Smooth muscle cell (in vitro differentiated cells): ENCODE measurements around the gene CAPN11. TPM values are rescaled to one million over a fixed set of nuclear protein-coding genes. Genes with fewer than 3 reads are reported as not detected.

Source experiments
- DNase-seq: peaks from one replicate; lab custom pipeline; 2025; ENCODE audit not compliant: unreplicated experiment; lab: John Stamatoyannopoulos, UW
- H2AFZ ChIP-seq: fragments of 200-600 bp; sonication (generic); 2 replicates; pipeline ENCODE4 v1.6.0; 2016; ENCODE audit warnings: antibody characterized with exemption, low read depth, mild to moderate bottlenecking
- H3F3A ChIP-seq: fragments of 200-600 bp; sonication (generic); 2 replicates; pipeline ENCODE4 v1.6.0; 2017; ENCODE audit warnings: antibody characterized with exemption, low read depth
- H3K27ac ChIP-seq: fragments of 200-600 bp; sonication (generic); 2 replicates; pipeline ENCODE4 v1.5.1; 2016; ENCODE audit warnings: low read depth, mild to moderate bottlenecking
- H3K27me3 ChIP-seq: fragments of 200-600 bp; sonication (generic); 2 replicates; pipeline ENCODE4 v1.6.1; 2016; ENCODE audit warnings: low read depth, mild to moderate bottlenecking
- H3K36me3 ChIP-seq: fragments of 200-600 bp; sonication (generic); 2 replicates; pipeline ENCODE4 v1.5.1; 2016; ENCODE audit warnings: low read depth
- H3K4me1 ChIP-seq: fragments of 200-600 bp; sonication (generic); 2 replicates; pipeline ENCODE4 v1.5.1; 2016; ENCODE audit warnings: low read depth
- H3K4me2 ChIP-seq: fragments of 200-600 bp; sonication (generic); 2 replicates; pipeline ENCODE4 v1.6.0; 2016; ENCODE audit warnings: mild to moderate bottlenecking
- H3K4me3 ChIP-seq: fragments of 200-600 bp; sonication (generic); 2 replicates; pipeline ENCODE4 v1.5.1; 2016; ENCODE audit warnings: mild to moderate bottlenecking
- H3K79me2 ChIP-seq: fragments of 200-600 bp; sonication (generic); 2 replicates; pipeline ENCODE4 v1.6.0; 2016; ENCODE audit warnings: low read depth, mild to moderate bottlenecking
- H3K9ac ChIP-seq: fragments of 200-600 bp; sonication (generic); 2 replicates; pipeline ENCODE4 v1.6.0; 2016; ENCODE audit warnings: low read depth
- H3K9me3 ChIP-seq: fragments of 200-600 bp; sonication (generic); replicated peaks from 2 replicates; pipeline ENCODE4 v1.5.1; 2016; ENCODE audit warnings: low read depth
- H4K20me1 ChIP-seq: fragments of 200-600 bp; sonication (generic); 2 replicates; pipeline ENCODE4 v1.6.0; 2016; ENCODE audit warnings: low read depth
- WGBS: methylation state at CpG from one replicate; pipeline ENCODE4 v1.1.7; 2016; ENCODE audit warnings: low lambda C conversion rate; 5-methylcytosine and 5-hydroxymethylcytosine counted together
- polyA plus RNA-seq: library from polyadenylated mRNA; unstranded; fragments of >200 nt; fragmentation: Nextera tagmentation; extraction: Ambion mirVana; gene quantifications from 2 replicates; pipeline ENCODE4 v1.2.1, GENCODE V29; 2016
- total RNA-seq: library from RNA; depleted of rRNA; stranded (reverse); fragments of >200 nt; gene quantifications from 2 replicates; pipeline ENCODE4 v1.2.3, GENCODE V29; 2014
- TF ChIP-seq, protein P1 (sequence below): fragments of 200-600 bp; sonication (generic); IDR thresholded peaks from 2 replicates; pipeline ENCODE4 v1.5.1; 2017; ENCODE audit warnings: borderline replicate concordance, mild to moderate bottlenecking, antibody characterized with exemption; ENCODE audit not compliant: insufficient read depth, poor library complexity, severe bottlenecking

Gene CAPN11
- total and polyA plus RNA-seq, 2 experiments from 2014 or later: 0.31 TPM; not detected in 1

DNA sequence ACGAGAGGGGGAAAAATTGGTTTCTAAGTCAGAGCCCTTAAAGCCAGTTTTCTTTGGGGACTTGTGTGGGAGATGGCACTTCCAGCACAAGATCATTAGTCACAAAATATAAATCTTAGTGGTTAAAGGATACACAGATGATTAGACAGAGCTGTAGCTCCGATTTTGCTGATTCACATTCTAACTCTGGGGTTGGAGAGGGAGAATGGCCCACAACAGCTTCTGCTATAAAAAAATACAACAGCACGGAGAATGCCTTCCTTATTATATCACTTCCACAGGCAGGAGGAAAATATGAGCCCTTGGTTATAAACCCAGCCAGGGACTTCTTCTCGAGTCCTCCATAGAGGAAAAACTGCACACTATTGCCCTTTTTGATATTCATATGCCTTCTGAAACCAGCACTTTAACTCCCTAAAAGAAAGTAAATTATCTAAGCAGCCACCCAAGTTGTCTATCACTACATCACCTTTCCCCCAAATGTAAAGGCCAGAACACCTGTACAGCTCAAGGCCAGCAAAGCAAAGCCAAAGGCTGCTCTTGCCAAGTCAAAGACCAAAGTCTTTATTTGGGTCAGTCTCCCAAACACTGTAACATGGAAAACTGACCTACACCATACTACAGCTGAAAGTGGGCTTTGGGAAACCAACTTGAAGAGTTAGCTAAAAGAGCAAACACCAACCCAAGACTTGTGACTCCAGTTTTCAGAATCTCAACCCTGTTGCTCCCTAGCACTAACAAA lies 41.8 kb upstream of the CAPN11 start:
- Histone ChIP-seq H3K4me1 (peaks cover 25% of the 10 kb centered on the region), H3K79me2 (peaks cover 51% of the 10 kb centered on the region), H3K36me3 (no peaks in the 10 kb centered on the region), H3K27me3 (no peaks in the 10 kb centered on the region), H3K4me2 (peak overlapping the region; percentile 78), H3K9me3 (no peaks in the 10 kb centered on the region), H3F3A (peaks cover 18% of the 10 kb centered on the region), H2AFZ (no peak overlapping the region), H4K20me1 (peaks cover 54% of the 10 kb centered on the region), H3K9ac (peak overlapping the region; percentile 86), H3K4me3 (no peak overlapping the region), H3K27ac (peak overlapping the region; percentile 97)
- TF ChIP-seq, protein P1, sequence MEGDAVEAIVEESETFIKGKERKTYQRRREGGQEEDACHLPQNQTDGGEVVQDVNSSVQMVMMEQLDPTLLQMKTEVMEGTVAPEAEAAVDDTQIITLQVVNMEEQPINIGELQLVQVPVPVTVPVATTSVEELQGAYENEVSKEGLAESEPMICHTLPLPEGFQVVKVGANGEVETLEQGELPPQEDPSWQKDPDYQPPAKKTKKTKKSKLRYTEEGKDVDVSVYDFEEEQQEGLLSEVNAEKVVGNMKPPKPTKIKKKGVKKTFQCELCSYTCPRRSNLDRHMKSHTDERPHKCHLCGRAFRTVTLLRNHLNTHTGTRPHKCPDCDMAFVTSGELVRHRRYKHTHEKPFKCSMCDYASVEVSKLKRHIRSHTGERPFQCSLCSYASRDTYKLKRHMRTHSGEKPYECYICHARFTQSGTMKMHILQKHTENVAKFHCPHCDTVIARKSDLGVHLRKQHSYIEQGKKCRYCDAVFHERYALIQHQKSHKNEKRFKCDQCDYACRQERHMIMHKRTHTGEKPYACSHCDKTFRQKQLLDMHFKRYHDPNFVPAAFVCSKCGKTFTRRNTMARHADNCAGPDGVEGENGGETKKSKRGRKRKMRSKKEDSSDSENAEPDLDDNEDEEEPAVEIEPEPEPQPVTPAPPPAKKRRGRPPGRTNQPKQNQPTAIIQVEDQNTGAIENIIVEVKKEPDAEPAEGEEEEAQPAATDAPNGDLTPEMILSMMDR: no peak
- no peak for DNase-seq
- 13% methylated on average over 4 of the region's 4 CpGs for WGBS

- H3K36me3 ChIP-seq: no peaks in the 10 kb centered on the region
- 68% methylated on average over 6 of the region's 6 CpGs for WGBS
Observed at GRCh38 chr6:44117397-44118128, 41.1 kb upstream of the CAPN11 start.

DNA sequence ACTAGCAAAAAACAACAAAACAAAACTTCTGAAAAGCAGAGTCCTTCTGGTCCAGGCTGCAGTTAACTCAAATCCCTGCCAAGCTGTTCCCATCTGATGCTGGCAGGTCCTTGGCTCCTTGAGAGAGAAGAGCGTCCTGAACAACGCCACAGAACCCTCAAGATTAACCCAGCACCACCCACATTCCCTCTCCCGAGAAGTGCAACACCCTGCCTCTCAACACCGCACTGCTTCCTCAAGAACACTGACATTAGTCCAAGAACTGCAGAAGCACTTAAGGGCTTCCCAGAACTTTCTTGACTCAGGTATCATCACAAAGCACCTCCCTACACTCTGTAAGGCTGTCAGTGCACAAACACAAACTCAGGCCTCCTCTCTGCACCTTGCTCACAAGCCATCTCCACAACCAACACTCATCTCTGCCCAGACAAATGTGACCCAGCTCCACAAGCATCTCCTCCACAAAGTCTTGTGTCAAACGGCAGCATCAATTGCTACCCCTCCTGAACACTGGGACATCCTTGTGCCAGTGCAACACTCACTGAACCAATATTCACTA lies 38.8 kb upstream of the CAPN11 start:
- peak overlapping the region; percentile 18 for H3K4me2 ChIP-seq
- peaks cover 18% of the 10 kb centered on the region for H3F3A ChIP-seq
- no peak for DNase-seq
- H3K9ac ChIP-seq: no peak overlapping the region
- no peak overlapping the region for H3K4me3 ChIP-seq
- H3K9me3 ChIP-seq: no peaks in the 10 kb centered on the region
- peaks cover 51% of the 10 kb centered on the region for H3K4me1 ChIP-seq
- H4K20me1 ChIP-seq: peaks cover 83% of the 10 kb centered on the region
- H3K27ac ChIP-seq: peak overlapping the region; percentile 3
- TF ChIP-seq, protein P1: no peak
- H3K36me3 ChIP-seq: no peaks in the 10 kb centered on the region
- H3K27me3 ChIP-seq: no peaks in the 10 kb centered on the region
- H3K79me2 ChIP-seq: peaks cover 75% of the 10 kb centered on the region
- 59% methylated on average over 5 of the region's 5 CpGs for WGBS
- no peak overlapping the region for H2AFZ ChIP-seq

More at GRCh38 chr6:44117397-44118128, 41.1 kb upstream of the CAPN11 start:
- Histone ChIP-seq H3K79me2 (peaks cover 57% of the 10 kb centered on the region), H3K4me2 (peak overlapping the region; percentile 76), H4K20me1 (peaks cover 60% of the 10 kb centered on the region), H3K4me1 (peaks cover 30% of the 10 kb centered on the region), H3K9me3 (no peaks in the 10 kb centered on the region), H3F3A (peaks cover 18% of the 10 kb centered on the region), H3K4me3 (no peak overlapping the region), H3K27me3 (no peaks in the 10 kb centered on the region), H2AFZ (no peak overlapping the region), H3K9ac (peak overlapping the region; percentile 66), H3K27ac (peak overlapping the region; percentile 97)
- TF ChIP-seq, protein P1: no peak
- DNase-seq: no peak
